KBM-7 (cell line): ENCODE measurements around the gene MAST3.
A peak's percentile ranks its signal among the peaks of the same experiment; 100 is the strongest.

Experiments
- DNase-seq: peaks from one replicate; pipeline ENCODE4 v3.0.0-alpha.2; 2015
- in situ Hi-C: fragments of 300-500 bp; cut with MboI; formaldehyde crosslinking; loops from 2 replicates; pipeline ENCODE4 v1.14.3; 2020; ENCODE audit warnings: low sequenced_read_pairs, low pct_unique_long_range_greater_than_20kb, mixed read lengths

The MAST3 gene

GRCh38 chr19:18097217-18097992, at the start of gene MAST3:
TSS of gene MAST3 (plus strand) at chr19:18097778. CDS start at chr19:18097793, 15 bp downstream.
- DNase-seq = peak; percentile 62
- in situ Hi-C loops = no loop called here

DNA sequence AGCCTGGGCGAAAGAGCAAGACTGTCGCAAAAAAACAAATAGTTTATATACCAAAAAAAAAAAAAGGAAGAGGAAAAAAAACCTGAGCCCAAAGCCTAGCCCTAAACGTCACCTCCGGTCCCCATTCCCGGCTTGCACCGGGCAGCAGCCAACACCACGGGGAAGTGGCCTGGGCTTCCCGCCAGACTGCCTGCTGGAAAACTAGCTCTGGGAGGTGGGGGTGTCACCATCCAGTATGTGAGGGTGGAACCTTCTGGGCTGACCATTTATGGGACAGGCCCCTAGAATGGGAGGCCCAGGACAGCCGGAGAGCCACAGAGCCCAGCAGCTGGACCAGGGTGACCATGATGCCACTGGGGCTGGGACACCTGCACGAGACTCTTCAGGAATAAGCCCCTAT, 48.2 kb upstream of the MAST3 start:
- in situ Hi-C loops = no loop called here
- DNase-seq = no peak

- DNase-seq = no peak
- in situ Hi-C loops = no loop called here
Measured at GRCh38 chr19:18051887-18052286, 45.7 kb upstream of the MAST3 start.

DNA sequence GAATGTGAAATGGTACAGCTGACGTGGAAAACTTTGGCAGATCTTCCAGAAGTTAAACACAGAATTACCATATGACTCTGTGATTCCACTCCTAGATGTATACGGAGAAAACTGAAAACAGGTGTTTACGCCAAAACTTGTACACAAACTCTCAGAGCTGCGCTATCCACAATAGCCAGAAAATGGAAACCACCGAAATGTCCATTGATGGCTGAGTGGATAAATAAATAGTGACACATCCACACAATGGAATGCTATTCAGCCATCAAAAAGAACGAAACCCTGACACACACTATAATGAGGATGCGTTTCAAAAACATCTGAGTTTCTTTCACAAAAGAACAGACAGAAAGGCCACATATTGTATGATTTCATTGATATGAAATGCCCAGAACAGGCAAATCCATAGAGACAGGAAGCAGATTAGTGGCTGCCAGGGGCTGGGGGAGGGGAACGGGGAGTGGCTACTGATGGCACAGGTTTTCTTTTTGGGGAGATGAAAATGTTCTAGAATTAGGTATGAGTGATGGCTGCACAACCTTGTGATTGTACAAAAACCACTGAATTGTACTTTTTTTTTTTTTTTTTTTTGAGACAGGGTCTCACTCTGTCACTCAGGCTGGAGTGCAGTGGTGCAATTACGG, 43.9 kb upstream of the MAST3 start:
- DNase-seq = no peak
- in situ Hi-C loops = no loop called here

- in situ Hi-C loops = no loop called here
- DNase-seq = no peak
Measured at GRCh38 chr19:18055967-18056366, 41.6 kb upstream of the MAST3 start.

DNA sequence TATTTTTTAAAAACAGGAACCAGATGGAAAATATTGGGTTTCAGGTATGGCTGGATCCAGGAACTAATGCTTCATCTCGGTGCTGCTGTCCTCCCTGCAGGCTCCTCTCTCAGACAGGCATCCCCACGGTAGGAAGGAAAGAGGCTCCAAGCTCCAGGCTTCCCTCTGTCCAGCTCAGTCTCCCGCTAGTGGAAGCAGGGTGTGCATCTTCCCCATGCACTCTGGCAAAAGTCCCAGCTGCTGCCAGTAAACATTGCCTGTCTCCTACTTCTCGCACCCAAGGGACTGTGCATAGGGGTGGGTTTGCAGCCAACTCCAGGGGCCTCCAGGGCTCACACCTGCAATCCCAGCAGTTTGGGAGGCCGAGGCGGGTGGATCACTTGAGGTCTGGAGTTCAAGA, 40.0 kb upstream of the MAST3 start:
- in situ Hi-C loops = no loop called here
- DNase-seq = peak; percentile 28

GRCh38 chr19:18058208-18059009, 39.2 kb upstream of the MAST3 start:
- in situ Hi-C loops = no loop called here

DNA sequence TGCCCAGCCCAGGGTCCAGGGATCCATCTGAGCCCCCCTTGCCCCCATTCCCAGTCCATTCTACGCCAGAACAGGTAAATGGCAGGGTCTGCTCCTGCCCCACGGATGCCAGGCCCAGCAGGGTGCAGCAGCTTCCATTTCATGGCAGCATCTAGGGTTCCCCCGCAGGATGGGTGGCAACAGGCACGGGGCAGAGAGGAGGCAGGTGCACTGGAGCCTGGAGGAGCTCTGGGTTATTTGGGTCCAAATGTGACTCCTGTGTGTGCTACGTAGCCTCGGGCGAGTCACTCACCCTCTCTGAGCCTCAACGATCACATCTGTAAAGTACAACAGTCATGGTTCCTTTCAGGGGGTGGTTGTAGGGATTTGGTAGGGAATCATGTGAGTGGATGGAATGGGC, 38.3 kb upstream of the MAST3 start:
- in situ Hi-C loops = no loop called here
- no peak for DNase-seq

More at GRCh38 chr19:18058208-18059009, 39.2 kb upstream of the MAST3 start:
- DNase-seq = peak; percentile 92

DNA sequence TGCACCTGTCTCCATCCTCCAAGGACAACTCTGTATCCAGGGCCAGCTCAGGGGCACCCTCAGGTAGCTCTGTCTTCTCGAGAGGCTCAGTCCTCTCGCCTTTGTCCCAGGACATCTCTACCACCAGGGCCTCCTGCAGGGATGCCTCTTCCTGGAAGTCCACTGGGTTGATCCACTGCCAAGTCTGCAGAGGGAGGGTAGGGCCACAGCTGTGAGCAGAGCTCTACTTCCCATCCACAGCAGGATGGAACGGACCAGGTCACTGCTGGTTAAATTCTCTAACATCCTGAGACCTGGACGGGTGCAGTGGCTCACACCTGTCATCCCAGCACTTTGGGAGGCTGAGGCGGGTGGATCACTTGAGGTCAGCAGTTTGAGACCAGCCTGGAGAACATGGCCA, 37.7 kb upstream of the MAST3 start:
- in situ Hi-C loops = no loop called here
- no peak for DNase-seq

- in situ Hi-C loops = no loop called here
- DNase-seq = no peak
Measured at GRCh38 chr19:18060472-18060871, 37.1 kb upstream of the MAST3 start.

DNA sequence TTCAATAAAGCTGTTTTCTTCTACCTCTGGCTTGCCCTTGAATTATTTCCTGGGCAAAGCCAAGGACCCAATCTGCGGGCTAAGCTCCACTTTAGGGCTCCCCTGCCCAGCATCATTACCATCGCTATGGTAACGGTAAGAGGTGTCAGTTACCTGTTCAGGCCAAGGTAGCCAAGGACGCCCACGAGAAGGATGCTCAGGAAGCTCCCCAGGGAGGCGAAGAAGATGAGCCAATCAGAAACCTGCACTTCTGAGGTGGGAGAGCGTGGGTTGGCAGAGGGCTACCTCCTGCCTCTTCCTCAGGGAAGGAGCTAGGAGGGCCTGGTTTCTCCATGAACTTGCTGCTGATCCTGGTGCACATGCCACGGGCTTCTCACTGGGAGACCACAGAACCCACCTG, 35.5 kb upstream of the MAST3 start:
- in situ Hi-C loops = no loop called here

GRCh38 chr19:18063463-18063862, 34.1 kb upstream of the MAST3 start:
- in situ Hi-C loops = no loop called here
- DNase-seq = peak; percentile 42

More for the DNA sequence above, 35.5 kb upstream of the MAST3 start:
- no peak for DNase-seq

- in situ Hi-C loops = no loop called here
- no peak for DNase-seq
Measured at GRCh38 chr19:18065173-18065495, 32.4 kb upstream of the MAST3 start.

DNA sequence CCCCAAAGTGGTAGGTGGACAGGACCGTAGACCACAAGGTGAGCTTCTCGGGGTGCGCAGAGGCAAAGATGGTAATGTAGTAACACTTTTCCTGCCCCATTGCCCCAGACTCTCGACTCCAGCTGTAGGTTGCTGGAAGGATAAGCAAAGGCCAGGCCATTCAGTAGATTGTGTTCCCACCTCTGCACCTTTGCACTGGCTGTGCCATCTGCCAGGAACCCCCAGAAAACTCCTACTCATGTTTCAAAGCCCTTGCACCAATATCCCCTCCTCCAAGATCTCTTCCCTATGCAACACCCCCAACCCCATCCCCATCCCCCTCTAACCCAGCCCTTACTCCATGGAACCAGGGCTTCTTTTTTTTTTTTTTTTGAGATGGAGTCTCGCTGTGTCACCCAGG, 29.2 kb upstream of the MAST3 start:
- no peak for DNase-seq
- in situ Hi-C loops = no loop called here

GRCh38 chr19:18069383-18069782, 28.2 kb upstream of the MAST3 start:
- no peak for DNase-seq
- in situ Hi-C loops = no loop called here

GRCh38 chr19:18070181-18070580, 27.4 kb upstream of the MAST3 start:
- in situ Hi-C loops = no loop called here
- no peak for DNase-seq

DNA sequence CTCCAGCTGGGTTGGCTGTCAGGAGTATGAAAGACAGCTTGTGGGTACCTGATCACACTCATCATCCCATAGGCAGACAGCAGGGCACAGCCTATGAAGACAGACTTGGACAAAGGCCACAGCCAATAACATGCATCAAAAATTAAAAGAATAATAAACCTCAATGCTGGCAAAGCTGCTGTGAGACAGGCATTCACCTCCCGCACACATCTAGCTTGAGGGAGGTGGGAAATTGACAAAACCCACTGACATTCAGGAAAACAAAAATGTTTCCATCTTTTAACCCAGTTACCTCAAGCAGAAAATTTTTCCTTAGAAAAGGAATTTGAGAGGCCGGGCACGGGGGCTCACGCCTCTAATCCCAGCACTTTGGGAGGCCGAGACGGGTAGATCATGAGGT, 25.2 kb upstream of the MAST3 start:
- no peak for DNase-seq
- in situ Hi-C loops = no loop called here

DNA sequence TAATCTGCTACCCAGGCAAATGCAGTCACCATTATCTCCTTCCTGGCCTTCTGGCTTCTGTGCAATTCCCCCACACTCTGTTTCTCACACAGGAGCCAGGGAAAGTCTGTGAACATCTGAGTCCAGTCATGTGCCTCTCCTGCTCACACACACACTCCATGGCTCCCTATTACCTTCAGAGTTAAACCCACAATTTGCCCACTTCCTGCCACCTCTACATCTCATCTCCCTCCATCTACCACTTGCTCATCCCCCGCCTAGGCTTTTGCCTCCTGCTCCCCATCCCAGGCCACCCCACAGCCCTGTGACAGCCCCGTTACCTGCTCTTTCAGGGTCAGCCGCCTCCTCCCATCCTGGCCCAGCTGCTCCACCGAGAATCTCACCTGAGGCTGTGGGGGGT, 24.4 kb upstream of the MAST3 start:
- DNase-seq = no peak
- in situ Hi-C loops = no loop called here

GRCh38 chr19:18074192-18074591, 23.4 kb upstream of the MAST3 start:
- in situ Hi-C loops = no loop called here
- no peak for DNase-seq
